GM12875 (cell line): ENCODE results near the gene S100A2.
"Not testable (repeated sequence)": the region's sequence is repeated elsewhere in the genome, so short reads cannot be mapped to it uniquely, and the experiment has no call there.

Source experiments
- H3K4me3 ChIP-seq: one replicate; pipeline ENCODE4 v1.5.1; 2011; ENCODE audit warnings: low read depth, low read length, control low read depth
- TF ChIP-seq, protein P1 (sequence below): IDR thresholded peaks from 2 replicates; pipeline ENCODE4 v1.5.1; 2011; ENCODE audit warnings: low read depth, mild to moderate bottlenecking, control low read depth, inconsistent platforms, low read length, moderate library complexity, borderline replicate concordance; ENCODE audit not compliant: insufficient read depth

S100A2 gene

DNA sequence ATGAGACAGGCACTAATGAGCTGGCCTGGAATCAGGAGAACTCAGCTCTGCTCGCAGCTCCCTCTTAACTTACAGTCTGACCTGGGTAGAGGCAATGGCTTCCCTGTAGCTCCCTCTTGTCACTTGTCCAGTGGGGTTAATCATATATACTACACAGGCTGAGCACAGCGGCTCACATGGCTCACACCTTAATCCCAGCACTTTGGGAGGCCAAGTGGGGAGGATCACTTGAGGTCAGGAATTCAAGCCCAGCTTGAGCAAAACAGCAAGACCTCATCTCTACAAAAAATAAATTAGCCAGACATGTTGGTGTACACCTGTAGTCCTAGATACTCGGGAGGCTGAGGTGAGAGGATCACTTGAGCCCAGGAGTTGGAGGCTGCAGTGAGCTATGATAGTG is 34.0 kb downstream of the S100A2 start:
- TF ChIP-seq, protein P1, sequence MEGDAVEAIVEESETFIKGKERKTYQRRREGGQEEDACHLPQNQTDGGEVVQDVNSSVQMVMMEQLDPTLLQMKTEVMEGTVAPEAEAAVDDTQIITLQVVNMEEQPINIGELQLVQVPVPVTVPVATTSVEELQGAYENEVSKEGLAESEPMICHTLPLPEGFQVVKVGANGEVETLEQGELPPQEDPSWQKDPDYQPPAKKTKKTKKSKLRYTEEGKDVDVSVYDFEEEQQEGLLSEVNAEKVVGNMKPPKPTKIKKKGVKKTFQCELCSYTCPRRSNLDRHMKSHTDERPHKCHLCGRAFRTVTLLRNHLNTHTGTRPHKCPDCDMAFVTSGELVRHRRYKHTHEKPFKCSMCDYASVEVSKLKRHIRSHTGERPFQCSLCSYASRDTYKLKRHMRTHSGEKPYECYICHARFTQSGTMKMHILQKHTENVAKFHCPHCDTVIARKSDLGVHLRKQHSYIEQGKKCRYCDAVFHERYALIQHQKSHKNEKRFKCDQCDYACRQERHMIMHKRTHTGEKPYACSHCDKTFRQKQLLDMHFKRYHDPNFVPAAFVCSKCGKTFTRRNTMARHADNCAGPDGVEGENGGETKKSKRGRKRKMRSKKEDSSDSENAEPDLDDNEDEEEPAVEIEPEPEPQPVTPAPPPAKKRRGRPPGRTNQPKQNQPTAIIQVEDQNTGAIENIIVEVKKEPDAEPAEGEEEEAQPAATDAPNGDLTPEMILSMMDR, result no peak
- H3K4me3 ChIP-seq, result no peak overlapping the region

DNA sequence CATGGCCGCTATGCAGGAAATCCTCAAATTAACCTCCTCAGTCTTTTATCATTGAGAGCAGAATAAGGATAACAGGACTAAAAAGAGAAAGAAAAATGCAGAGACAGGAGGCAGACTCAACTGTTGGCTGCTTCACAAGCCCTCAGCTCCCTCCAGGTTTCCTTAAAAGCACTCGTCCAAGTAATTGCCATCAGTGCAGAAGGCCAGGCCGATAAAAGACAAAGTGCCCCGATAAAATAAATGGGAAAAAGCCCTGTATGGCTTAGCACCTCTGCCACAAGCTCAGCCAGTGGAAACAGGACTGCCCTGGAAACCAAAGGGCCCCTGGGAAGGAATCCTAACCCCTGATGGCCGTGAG is 38.0 kb downstream of the S100A2 start:
- no peak overlapping the region for H3K4me3 ChIP-seq
- TF ChIP-seq, protein P1, result no peak

DNA sequence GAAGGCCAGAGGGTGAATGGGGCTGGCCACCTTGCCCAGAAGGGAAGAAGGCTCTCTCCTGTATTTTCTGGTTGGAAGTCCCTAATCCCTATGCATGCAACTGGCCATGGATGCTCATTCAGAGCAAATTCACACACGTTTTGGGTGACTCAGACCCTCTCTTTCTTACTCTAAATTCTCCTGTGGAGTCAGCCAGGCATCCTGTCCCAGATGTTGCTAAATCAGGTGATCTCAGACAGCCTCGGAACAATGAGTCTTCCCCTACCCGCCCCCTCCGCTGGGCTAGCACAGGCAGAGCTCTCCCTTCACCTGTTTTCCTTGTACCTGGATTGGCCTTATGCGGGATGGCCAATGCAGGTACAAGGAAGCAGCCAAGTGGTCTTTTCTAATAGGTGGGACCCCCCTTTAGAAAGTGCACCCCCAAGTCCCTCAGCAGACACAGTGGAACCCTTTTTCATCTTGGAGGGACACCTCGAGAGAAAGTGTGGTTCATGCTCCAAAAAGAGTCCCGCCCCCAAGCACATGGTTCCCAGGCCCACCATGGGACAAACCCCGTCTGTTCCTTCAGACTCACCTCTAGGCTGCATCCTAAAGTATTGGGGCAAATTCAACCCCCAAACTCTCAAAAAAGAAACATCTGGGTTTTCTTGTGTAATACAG is 38.5 kb downstream of the S100A2 start:
- TF ChIP-seq, protein P1, result no peak
- no peak overlapping the region for H3K4me3 ChIP-seq

DNA sequence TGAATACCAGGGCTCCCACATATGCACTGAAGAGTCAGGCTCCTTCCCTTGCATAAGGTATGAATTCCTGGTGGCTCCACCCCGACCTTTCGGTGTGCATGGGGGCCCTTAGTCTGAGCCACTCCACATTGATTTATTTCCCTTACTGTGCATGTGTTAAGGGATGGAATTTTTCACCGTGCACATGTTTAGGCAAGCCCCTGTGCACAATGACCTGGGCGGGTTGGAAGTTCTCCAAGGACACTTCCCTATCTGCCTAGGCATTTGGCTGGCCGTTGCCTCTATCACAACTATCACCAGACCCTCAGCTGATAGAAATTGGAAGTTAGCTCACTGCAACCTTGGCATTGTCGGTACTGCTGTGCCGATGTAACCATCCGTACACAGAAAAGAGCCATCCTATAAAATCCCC is 39.5 kb downstream of the S100A2 start:
- TF ChIP-seq, protein P1, result no peak
- H3K4me3 ChIP-seq, result no peak overlapping the region

DNA sequence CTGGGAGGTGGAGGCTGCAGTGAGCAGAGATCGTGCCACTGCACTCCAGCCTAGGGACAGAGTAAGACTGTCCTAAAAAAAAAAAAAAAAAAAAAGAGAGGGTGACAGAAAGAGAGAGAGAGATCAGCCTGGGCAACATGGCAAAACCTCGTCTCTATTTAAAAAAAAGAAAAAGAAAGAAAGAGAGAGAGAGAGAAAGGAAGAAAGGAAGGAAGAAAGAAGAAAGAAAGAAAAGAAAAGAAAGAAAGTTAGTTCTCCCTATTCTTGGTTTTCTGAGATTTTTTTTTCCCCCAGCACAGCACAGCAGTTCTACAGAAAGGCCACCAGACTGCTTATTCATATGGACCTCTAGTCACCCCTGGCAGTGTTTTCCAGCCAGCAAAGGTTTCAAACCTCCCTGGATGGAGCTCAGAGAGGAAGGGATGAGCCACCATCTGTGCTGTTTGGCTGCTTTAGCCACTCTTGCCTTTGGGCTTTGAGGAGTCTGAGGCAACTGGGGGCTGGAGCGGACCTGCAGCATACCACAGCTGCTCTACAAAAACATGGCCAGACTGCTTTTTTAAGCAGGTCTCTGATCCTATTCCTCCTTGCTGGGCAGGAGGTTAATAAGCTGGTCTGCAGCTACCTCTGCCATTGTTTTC is 40.4 kb downstream of the S100A2 start:
- H3K4me3 ChIP-seq, result no peak overlapping the region
- TF ChIP-seq, protein P1, result no peak

DNA sequence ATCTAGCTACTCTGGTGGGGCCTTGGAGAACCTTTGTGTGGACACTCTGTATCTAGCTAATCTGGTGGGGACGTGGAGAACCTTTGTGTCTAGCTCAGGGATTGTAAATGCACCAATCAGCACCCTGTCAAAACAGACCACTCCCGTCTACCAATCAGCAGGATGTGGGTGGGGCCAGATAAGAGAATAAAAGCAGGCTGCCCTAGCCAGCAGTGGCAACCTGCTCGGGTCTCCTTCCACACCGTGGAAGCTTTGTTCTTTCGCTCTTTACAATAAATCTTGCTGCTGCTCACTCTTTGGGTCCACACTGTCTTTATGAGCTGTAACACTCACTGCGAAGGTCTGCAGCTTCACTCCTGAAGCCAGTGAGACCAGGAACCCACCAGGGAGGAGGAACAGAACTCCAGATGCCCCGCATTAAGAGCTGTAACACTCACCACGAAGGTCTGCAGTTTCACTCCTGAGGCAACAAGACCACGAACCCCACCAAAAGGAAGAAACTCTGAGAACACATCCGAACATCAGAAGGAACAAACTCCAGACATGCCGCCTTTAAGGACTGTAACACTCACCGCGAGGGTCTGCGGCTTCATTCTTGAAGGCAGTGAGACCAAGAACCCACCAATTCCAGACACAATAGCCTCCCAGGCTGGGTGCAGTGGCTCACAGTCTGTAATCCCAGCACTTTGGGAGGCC is 43.1 kb downstream of the S100A2 start:
- H3K4me3 ChIP-seq, result not testable (repeated sequence)

DNA sequence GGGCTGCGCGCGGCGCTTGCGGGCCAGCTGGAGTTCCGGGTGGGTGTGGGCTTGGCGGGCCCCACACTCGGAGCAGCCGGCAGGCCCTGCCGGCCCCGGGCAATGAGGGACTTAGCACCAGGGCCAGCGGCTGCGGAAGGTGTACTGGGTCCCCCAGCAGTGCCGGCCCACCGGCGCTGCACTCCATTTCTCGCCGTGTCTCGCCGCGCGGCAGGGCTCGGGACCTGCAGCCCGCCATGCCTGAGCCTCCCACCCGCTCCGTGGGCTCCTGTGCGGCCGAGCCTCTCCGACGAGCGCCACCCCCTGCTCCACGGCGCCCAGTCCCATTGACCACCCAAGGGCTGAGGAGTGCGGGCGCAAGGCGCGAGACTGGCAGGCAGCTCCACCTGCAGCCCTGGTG is 43.8 kb downstream of the S100A2 start:
- H3K4me3 ChIP-seq, result not testable (repeated sequence)

DNA sequence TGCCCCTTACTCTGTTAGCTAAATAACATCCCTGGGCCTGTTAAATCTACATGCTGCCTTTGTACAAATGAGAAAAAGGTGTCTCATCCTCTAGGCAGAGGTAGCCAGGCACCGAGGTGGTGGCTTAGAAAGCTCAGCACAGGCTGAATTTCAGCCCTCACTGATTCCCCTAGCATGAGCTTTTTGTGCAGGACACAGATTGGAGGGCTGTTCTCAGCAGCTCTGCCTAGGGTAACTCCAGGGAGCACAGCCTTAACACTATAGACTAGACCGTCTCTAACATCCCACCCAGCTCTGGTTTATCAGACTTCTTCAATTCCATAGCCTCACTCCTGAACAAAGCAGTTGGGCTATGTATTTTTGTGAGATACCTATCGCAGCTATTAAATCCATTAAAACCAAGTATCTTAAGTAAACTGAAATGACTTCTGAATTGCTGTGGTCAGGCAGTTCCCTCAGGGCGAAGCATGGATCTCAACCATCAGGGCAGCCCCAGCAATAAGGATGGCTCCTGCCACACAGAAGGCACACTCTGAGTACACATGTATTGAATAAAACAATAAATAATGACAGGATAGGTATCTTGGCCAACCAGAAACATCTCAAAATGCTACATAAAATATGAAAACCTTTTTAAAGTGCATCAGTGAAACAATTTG is 44.7 kb downstream of the S100A2 start:
- H3K4me3 ChIP-seq, result no peak overlapping the region
- TF ChIP-seq, protein P1, result no peak

DNA sequence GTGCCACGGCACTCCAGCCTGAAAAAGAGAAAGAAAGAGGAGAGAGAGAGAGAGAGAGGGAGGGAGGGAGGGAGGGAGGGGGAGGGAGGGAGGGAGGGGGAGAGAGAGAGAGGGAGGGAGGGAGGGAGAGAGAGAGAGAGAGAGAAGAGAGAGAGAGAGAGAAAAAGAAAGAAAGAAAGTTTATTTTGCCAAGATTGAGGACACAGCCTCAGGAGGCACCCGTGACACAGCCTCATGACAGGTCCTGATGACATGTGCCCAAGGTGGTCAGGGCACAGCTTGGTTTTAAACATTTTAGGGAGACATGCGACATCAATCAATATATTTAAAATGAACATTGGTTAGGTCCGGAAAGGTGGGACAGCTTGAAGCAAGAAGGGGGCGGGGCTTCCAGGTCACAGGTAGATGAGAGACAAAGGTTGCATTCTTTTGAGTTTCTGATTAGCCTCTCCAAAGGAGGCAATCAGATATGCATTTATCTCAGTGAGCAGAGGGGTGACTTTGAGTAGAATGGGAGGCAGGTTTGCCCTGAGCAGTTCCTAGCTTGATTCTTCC is 45.4 kb downstream of the S100A2 start:
- not testable (repeated sequence) for H3K4me3 ChIP-seq
